Mammary epithelial cell (primary cell): Measurements from ENCODE around the gene CLCF1.

ENCODE experiments used
- CTCF ChIP-seq, 2 donors: IDR thresholded peaks in 1 of 2; conservative IDR thresholded peaks in 1 of 2; 2 replicates each; pipeline ENCODE4 v1.5.1; 2011 to 2012; ENCODE audit warnings: inconsistent platforms in 2 of 2, low read length in 2 of 2, mild to moderate bottlenecking in 2 of 2, control low read depth in 1 of 2, low read depth in 1 of 2; ENCODE audit not compliant: insufficient read depth in 1 of 2; ENCODE audit errors: extremely low read depth in 1 of 2
- EZH2 ChIP-seq: IDR thresholded peaks from 2 replicates; pipeline ENCODE4 v1.6.1; 2012; ENCODE audit warnings: low read length, inconsistent platforms, borderline replicate concordance

GRCh38 chr11:67344264-67344663, 29.1 kb downstream of the CLCF1 start:
- TF ChIP-seq EZH2 (no peak), CTCF (conservative IDR thresholded peaks at IDR 0.05 in 1 of 2, IDR thresholded peaks at IDR 0.05 in 1 of 2; ENCODE audit: extremely low read depth in 1 of 2, insufficient read depth in 1 of 2, low read depth in 1 of 2, low read length in 2 of 2) (no peak)
